WERI-Rb-1 (cell line): Measurements from ENCODE around the gene DDC.

Source experiments
- DNase-seq: peaks from one replicate; pipeline ENCODE4 v3.0.0-alpha.2; 2020
- H3K27ac ChIP-seq: fragments of 250-450 bp; sonication (Bioruptor Pico); 2 replicates; pipeline ENCODE4 v1.5.1; 2020; ENCODE audit warnings: mild to moderate bottlenecking, moderate library complexity
- H3K27me3 ChIP-seq: fragments of 250-450 bp; sonication (Bioruptor Pico); 2 replicates; pipeline ENCODE4 v1.5.1; 2021; ENCODE audit warnings: mild to moderate bottlenecking, low read depth, moderate library complexity; ENCODE audit not compliant: insufficient read depth, severe bottlenecking
- H3K36me3 ChIP-seq: fragments of 250-450 bp; sonication (Bioruptor Pico); 2 replicates; pipeline ENCODE4 v1.5.1; 2020; ENCODE audit warnings: mild to moderate bottlenecking, moderate library complexity
- H3K4me3 ChIP-seq: 2 replicates; pipeline ENCODE4 v1.5.1; 2011; ENCODE audit warnings: low read depth, mild to moderate bottlenecking, control low read depth, low read length
- H3K9me3 ChIP-seq: fragments of 250-450 bp; sonication (Bioruptor Pico); 2 replicates; pipeline ENCODE4 v1.5.1; 2021; ENCODE audit warnings: mild to moderate bottlenecking, moderate library complexity; ENCODE audit not compliant: severe bottlenecking
- CTCF ChIP-seq: IDR thresholded peaks from 2 replicates; pipeline ENCODE4 v1.5.1; 2011; ENCODE audit warnings: low read depth, mild to moderate bottlenecking, control low read depth, inconsistent platforms, low read length

The DDC gene

GRCh38 chr7:50607524-50608125, 42.4 kb upstream of the DDC start:
- DNase-seq: no peak
- no peak for TF ChIP-seq CTCF
- no peaks in the 10 kb centered on the region for H3K36me3 ChIP-seq
- no peak overlapping the region for H3K27ac ChIP-seq
- no peaks in the 10 kb centered on the region for H3K27me3 ChIP-seq
- no peaks in the 10 kb centered on the region for H3K9me3 ChIP-seq
- no peak overlapping the region for H3K4me3 ChIP-seq

- TF ChIP-seq CTCF: no peak
- Histone ChIP-seq H3K27ac (no peak overlapping the region), H3K36me3 (no peaks in the 10 kb centered on the region), H3K4me3 (no peak overlapping the region), H3K27me3 (no peaks in the 10 kb centered on the region), H3K9me3 (no peaks in the 10 kb centered on the region)
- no peak for DNase-seq
Observed at GRCh38 chr7:50605059-50605458, 39.9 kb upstream of the DDC start.

GRCh38 chr7:50603287-50603686, 38.1 kb upstream of the DDC start:
- no peak overlapping the region for H3K27ac ChIP-seq
- no peaks in the 10 kb centered on the region for H3K9me3 ChIP-seq
- H3K27me3 ChIP-seq: no peaks in the 10 kb centered on the region
- DNase-seq: no peak
- H3K36me3 ChIP-seq: no peaks in the 10 kb centered on the region
- no peak overlapping the region for H3K4me3 ChIP-seq
- TF ChIP-seq CTCF: no peak

GRCh38 chr7:50599385-50599784, 34.2 kb upstream of the DDC start:
- Histone ChIP-seq H3K4me3 (no peak overlapping the region; the same call in 1 of the 2 replicates), H3K27me3 (no peaks in the 10 kb centered on the region), H3K9me3 (no peaks in the 10 kb centered on the region), H3K36me3 (no peaks in the 10 kb centered on the region), H3K27ac (no peak overlapping the region)
- TF ChIP-seq CTCF: no peak
- no peak for DNase-seq

- H3K36me3 ChIP-seq: no peaks in the 10 kb centered on the region
- no peak for TF ChIP-seq CTCF
- no peak overlapping the region for H3K4me3 ChIP-seq
- DNase-seq: no peak
- no peaks in the 10 kb centered on the region for H3K27me3 ChIP-seq
- H3K27ac ChIP-seq: no peak overlapping the region
- H3K9me3 ChIP-seq: no peaks in the 10 kb centered on the region
Observed at GRCh38 chr7:50598460-50599343, 33.5 kb upstream of the DDC start.

GRCh38 chr7:50596484-50596883, 31.3 kb upstream of the DDC start:
- Histone ChIP-seq H3K4me3 (no peak overlapping the region), H3K27ac (no peak overlapping the region), H3K27me3 (no peaks in the 10 kb centered on the region), H3K36me3 (no peaks in the 10 kb centered on the region), H3K9me3 (no peaks in the 10 kb centered on the region)
- DNase-seq: no peak
- no peak for TF ChIP-seq CTCF
